Measurements from ENCODE around the gene ZNF618.

ZNF618 gene, protein sequence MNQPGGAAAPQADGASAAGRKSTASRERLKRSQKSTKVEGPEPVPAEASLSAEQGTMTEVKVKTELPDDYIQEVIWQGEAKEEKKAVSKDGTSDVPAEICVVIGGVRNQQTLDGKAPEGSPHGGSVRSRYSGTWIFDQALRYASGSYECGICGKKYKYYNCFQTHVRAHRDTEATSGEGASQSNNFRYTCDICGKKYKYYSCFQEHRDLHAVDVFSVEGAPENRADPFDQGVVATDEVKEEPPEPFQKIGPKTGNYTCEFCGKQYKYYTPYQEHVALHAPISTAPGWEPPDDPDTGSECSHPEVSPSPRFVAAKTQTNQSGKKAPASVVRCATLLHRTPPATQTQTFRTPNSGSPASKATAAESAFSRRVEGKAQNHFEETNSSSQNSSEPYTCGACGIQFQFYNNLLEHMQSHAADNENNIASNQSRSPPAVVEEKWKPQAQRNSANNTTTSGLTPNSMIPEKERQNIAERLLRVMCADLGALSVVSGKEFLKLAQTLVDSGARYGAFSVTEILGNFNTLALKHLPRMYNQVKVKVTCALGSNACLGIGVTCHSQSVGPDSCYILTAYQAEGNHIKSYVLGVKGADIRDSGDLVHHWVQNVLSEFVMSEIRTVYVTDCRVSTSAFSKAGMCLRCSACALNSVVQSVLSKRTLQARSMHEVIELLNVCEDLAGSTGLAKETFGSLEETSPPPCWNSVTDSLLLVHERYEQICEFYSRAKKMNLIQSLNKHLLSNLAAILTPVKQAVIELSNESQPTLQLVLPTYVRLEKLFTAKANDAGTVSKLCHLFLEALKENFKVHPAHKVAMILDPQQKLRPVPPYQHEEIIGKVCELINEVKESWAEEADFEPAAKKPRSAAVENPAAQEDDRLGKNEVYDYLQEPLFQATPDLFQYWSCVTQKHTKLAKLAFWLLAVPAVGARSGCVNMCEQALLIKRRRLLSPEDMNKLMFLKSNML

DNA sequence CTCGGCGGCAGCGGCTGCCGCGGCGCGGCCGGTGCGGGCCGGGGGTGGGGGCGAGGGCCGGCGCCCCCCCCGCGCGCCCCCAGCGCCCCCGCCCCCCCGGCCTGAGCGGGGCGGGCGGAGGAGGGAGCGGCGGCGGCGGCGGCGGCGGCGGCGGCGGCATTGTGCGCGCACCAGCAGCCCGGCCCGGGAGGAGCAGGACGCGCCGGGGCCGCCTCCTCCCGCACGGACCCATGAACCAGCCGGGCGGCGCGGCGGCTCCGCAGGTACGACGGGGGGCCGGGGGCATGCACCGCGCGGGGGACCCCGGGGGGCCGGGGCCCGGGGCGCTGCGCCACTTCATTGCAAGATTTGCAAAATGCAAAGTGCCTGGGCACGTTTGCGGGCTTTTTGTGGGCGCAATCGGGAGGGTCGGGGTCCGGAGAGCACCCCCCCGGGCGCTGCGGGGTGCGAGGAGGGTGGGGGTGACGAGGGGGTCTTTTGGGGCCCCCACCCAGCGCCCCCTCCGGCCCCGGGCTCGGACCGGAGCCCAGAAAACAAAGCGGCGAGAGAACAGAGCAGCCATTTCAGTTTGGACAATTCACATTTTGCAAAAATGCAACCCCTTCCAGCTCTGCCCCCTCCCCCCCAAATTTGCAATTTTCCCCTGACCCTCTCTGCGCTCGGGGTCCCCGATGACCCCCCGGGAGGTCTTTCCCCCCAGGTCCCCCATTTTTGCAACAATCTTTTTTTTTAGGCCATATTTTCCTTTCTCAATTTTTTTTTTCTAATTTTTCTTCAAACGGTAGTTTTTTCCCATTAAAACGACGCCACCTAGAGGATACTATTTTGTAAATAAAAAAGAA is at the start of gene ZNF618:
ZNF618 (plus strand) TSS at position 159 of the 842 bp plus-strand sequence; CDS start at position 231, 72 bp downstream.
- H3K27ac ChIP-seq (ENCODE audit: poor library complexity, severe bottlenecking): peak within 1 kb of the TSS; percentile 52
- H3K4me3 ChIP-seq (ENCODE audit: severe bottlenecking): peak within 1 kb of the TSS; percentile 95
- no peak for DNase-seq (ENCODE audit: low spot score)
- no peaks in the 10 kb centered on the region for H3K27me3 ChIP-seq (ENCODE audit: insufficient read depth, poor library complexity, severe bottlenecking)
- ATAC-seq (ENCODE audit: low read depth): peak; percentile 75
- TF ChIP-seq, protein P1, sequence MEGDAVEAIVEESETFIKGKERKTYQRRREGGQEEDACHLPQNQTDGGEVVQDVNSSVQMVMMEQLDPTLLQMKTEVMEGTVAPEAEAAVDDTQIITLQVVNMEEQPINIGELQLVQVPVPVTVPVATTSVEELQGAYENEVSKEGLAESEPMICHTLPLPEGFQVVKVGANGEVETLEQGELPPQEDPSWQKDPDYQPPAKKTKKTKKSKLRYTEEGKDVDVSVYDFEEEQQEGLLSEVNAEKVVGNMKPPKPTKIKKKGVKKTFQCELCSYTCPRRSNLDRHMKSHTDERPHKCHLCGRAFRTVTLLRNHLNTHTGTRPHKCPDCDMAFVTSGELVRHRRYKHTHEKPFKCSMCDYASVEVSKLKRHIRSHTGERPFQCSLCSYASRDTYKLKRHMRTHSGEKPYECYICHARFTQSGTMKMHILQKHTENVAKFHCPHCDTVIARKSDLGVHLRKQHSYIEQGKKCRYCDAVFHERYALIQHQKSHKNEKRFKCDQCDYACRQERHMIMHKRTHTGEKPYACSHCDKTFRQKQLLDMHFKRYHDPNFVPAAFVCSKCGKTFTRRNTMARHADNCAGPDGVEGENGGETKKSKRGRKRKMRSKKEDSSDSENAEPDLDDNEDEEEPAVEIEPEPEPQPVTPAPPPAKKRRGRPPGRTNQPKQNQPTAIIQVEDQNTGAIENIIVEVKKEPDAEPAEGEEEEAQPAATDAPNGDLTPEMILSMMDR (IDR thresholded peaks at IDR 0.05; ENCODE audit: poor library complexity, severe bottlenecking): peak; percentile 83
- H3K9me3 ChIP-seq (ENCODE audit: severe bottlenecking): no peaks in the 10 kb centered on the region
- peaks cover 25% of the 10 kb centered on the region for H3K4me1 ChIP-seq (ENCODE audit: insufficient read depth, poor library complexity, severe bottlenecking)
- no peaks in the 10 kb centered on the region for H3K36me3 ChIP-seq (ENCODE audit: low read depth)

DNA sequence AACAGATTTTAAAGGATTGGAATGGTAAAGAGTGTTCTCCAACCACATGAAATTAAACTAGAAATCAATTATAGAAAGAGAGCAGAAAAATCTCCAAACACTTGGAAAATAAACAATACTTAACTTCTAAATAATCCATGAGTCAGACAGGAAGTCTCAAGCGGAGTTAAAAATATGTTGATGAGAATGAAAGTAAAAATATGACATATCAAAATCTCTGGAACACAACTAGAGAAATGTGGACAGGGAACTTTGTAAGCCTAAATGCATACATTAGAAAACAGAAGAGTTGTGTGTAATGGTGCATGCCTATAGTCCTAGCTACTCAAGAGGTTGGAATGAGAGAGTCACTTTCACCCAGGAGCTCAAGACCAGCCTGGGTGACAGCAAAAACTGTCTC is 47.9 kb upstream of the ZNF618 start:
- no peaks in the 10 kb centered on the region for H3K4me1 ChIP-seq (ENCODE audit: insufficient read depth, poor library complexity, severe bottlenecking)
- H3K36me3 ChIP-seq (ENCODE audit: low read depth): no peaks in the 10 kb centered on the region
- H3K4me3 ChIP-seq (ENCODE audit: severe bottlenecking): no peak overlapping the region
- no peaks in the 10 kb centered on the region for H3K9me3 ChIP-seq (ENCODE audit: severe bottlenecking)
- H3K27me3 ChIP-seq (ENCODE audit: insufficient read depth, poor library complexity, severe bottlenecking): no peaks in the 10 kb centered on the region
- ATAC-seq (ENCODE audit: low read depth) (no peak), DNase-seq (ENCODE audit: low spot score) (no peak)
- TF ChIP-seq, protein P1 (IDR thresholded peaks at IDR 0.05; ENCODE audit: poor library complexity, severe bottlenecking): no peak
- no peak overlapping the region for H3K27ac ChIP-seq (ENCODE audit: poor library complexity, severe bottlenecking)

DNA sequence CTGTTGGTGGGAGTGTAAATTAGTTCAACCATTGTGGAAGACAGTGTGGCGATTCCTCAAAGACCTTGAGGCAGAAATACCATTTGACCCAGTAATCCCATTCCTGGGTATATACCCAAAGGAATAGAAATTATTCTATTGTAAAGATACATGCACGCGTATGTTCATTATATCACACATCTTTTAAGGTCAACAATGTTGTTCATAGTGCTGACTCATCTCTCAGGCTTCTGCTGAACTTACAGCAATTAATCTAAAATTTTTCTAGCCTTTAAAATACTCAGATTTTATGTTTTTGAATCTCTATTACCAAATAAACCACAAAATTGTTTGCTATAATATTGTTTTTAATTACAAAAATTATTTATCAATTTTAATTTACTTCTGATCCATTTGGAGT is 38.8 kb upstream of the ZNF618 start:
- H3K36me3 ChIP-seq (ENCODE audit: low read depth): 0 out of 2 replicates have a peak, but pooled peaks cover 6% of the 10 kb centered on the region
- H3K4me3 ChIP-seq (ENCODE audit: severe bottlenecking): no peak overlapping the region
- ATAC-seq (ENCODE audit: low read depth) (no peak), DNase-seq (ENCODE audit: low spot score) (no peak)
- no peak overlapping the region for H3K27ac ChIP-seq (ENCODE audit: poor library complexity, severe bottlenecking)
- TF ChIP-seq, protein P1 (IDR thresholded peaks at IDR 0.05; ENCODE audit: poor library complexity, severe bottlenecking): no peak
- no peaks in the 10 kb centered on the region for H3K4me1 ChIP-seq (ENCODE audit: insufficient read depth, poor library complexity, severe bottlenecking)
- H3K9me3 ChIP-seq (ENCODE audit: severe bottlenecking): peaks cover 2% of the 10 kb centered on the region
- no peaks in the 10 kb centered on the region for H3K27me3 ChIP-seq (ENCODE audit: insufficient read depth, poor library complexity, severe bottlenecking)

DNA sequence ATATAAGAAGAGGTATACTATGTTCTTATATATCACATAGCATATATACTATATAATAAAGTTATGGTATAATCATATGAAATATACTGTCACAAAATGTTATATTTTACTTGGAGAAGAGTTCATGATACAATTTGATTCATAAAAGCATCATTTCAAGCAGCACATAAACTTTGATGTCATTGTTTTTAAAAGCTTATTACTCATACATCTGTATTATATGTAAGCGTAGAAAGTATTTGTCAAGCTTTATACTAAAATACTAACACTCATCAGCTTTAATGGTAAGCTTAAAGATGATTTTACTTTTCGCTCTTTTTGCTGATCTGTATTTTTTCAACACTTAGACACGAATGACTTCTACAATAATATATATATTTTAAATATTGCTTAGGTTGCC is 34.0 kb upstream of the ZNF618 start:
- ATAC-seq (ENCODE audit: low read depth): no peak

More for the DNA sequence above, 34.0 kb upstream of the ZNF618 start:
- Histone ChIP-seq H3K9me3 (ENCODE audit: severe bottlenecking) (peaks cover 2% of the 10 kb centered on the region), H3K27me3 (ENCODE audit: insufficient read depth, poor library complexity, severe bottlenecking) (no peaks in the 10 kb centered on the region), H3K27ac (ENCODE audit: poor library complexity, severe bottlenecking) (no peak overlapping the region), H3K36me3 (ENCODE audit: low read depth) (0 out of 2 replicates have a peak, but pooled peaks cover 6% of the 10 kb centered on the region), H3K4me3 (ENCODE audit: severe bottlenecking) (no peak overlapping the region), H3K4me1 (ENCODE audit: insufficient read depth, poor library complexity, severe bottlenecking) (no peaks in the 10 kb centered on the region)
- no peak for DNase-seq (ENCODE audit: low spot score)
- TF ChIP-seq, protein P1 (IDR thresholded peaks at IDR 0.05; ENCODE audit: poor library complexity, severe bottlenecking): no peak
